CD8-positive, alpha-beta memory T cell (primary cell): Measurements from ENCODE around the gene MRPL38. TPM values are rescaled to one million over a fixed set of nuclear protein-coding genes. Genes with fewer than 3 reads are reported as not detected.
A peak's percentile ranks its signal among the peaks of the same experiment; 100 is the strongest.

Source experiments
- CTCF ChIA-PET: fragments of 350-600 bp; sonication (Branson Sonifier 250); formaldehyde crosslinking; loops from one replicate; lab custom pipeline; 2021; ENCODE audit warnings: antibody characterized with exemption; lab: Charles Lee
- POLR2A ChIA-PET: fragments of 350-600 bp; sonication (Branson Sonifier 250); formaldehyde crosslinking; loops from one replicate; lab custom pipeline; 2021; ENCODE audit warnings: antibody characterized with exemption; lab: Charles Lee
- DNase-seq, 5 donors: peaks; one replicate each; pipeline versions ENCODE4 v3.0.0 to v3.0.0-alpha.2; 2020 to 2022; ENCODE audit warnings: mixed read lengths in 1 of 5
- H3K27ac ChIP-seq: one replicate; pipeline ENCODE4 v1.7.0; 2013; ENCODE audit warnings: low read depth, mild to moderate bottlenecking, low read length, moderate library complexity
- H3K27me3 ChIP-seq: 2 replicates; pipeline ENCODE4 v1.7.0; 2013; ENCODE audit warnings: low read length, mild to moderate bottlenecking; ENCODE audit not compliant: insufficient read depth, poor library complexity, severe bottlenecking
- H3K36me3 ChIP-seq: 2 replicates; pipeline ENCODE4 v1.7.0; 2013; ENCODE audit warnings: mild to moderate bottlenecking, low read length, moderate library complexity; ENCODE audit not compliant: insufficient read depth
- H3K4me1 ChIP-seq: 2 replicates; pipeline ENCODE4 v1.7.0; 2013; ENCODE audit warnings: mild to moderate bottlenecking, low read length, moderate library complexity; ENCODE audit not compliant: insufficient read depth
- H3K4me3 ChIP-seq: 2 replicates; pipeline ENCODE4 v1.7.0; 2013; ENCODE audit warnings: mild to moderate bottlenecking, low read length
- H3K9me3 ChIP-seq: 2 replicates; pipeline ENCODE4 v1.7.0; 2013; ENCODE audit warnings: mild to moderate bottlenecking, low read length
- H3K27ac Mint-ChIP-seq, 8 donors: one replicate each; pipeline ENCODE4 v1.8.0; 2020 to 2021; ENCODE audit warnings: mixed read lengths in 8 of 8, mild to moderate bottlenecking in 6 of 8, inconsistent platforms in 3 of 8, moderate library complexity in 3 of 8
- H3K27me3 Mint-ChIP-seq, 2 donors: one replicate each; pipeline ENCODE4 v1.8.0; 2020 to 2021; ENCODE audit warnings: mixed read lengths in 2 of 2, mild to moderate bottlenecking in 1 of 2, moderate library complexity in 1 of 2
- H3K36me3 Mint-ChIP-seq, 3 donors: one replicate each; pipeline ENCODE4 v1.8.0; 2020 to 2021; ENCODE audit warnings: mixed read lengths in 3 of 3, inconsistent platforms in 1 of 3, mild to moderate bottlenecking in 1 of 3
- H3K4me1 Mint-ChIP-seq, 3 donors: one replicate each; pipeline ENCODE4 v1.8.0; 2020 to 2021; ENCODE audit warnings: mixed read lengths in 3 of 3, inconsistent platforms in 1 of 3, mild to moderate bottlenecking in 1 of 3
- H3K4me3 Mint-ChIP-seq, 7 donors: one replicate each; pipeline ENCODE4 v1.8.0; 2020 to 2021; ENCODE audit warnings: mixed read lengths in 7 of 7, mild to moderate bottlenecking in 6 of 7, moderate library complexity in 4 of 7, inconsistent platforms in 2 of 7
- H3K9me3 Mint-ChIP-seq, 5 donors: one replicate each; pipeline ENCODE4 v1.8.0; 2020 to 2022; ENCODE audit warnings: mixed read lengths in 5 of 5, mild to moderate bottlenecking in 3 of 5, moderate library complexity in 2 of 5, inconsistent platforms in 1 of 5
- polyA plus RNA-seq: library from polyadenylated mRNA; unstranded; fragments of 300-500 nt; fragmentation: Illumina TruSeq; gene quantifications from one replicate; pipeline ENCODE4 v1.2.3, GENCODE V29; 2021
- total RNA-seq, 2 experiments: library from RNA; stranded (reverse); gene quantifications; one replicate each; pipeline ENCODE4 v1.2.3, GENCODE V29; 2021

The MRPL38 gene
- total and polyA plus RNA-seq, 3 experiments from 2014 or later, result 73.1 to 180 (median 171) TPM

DNA sequence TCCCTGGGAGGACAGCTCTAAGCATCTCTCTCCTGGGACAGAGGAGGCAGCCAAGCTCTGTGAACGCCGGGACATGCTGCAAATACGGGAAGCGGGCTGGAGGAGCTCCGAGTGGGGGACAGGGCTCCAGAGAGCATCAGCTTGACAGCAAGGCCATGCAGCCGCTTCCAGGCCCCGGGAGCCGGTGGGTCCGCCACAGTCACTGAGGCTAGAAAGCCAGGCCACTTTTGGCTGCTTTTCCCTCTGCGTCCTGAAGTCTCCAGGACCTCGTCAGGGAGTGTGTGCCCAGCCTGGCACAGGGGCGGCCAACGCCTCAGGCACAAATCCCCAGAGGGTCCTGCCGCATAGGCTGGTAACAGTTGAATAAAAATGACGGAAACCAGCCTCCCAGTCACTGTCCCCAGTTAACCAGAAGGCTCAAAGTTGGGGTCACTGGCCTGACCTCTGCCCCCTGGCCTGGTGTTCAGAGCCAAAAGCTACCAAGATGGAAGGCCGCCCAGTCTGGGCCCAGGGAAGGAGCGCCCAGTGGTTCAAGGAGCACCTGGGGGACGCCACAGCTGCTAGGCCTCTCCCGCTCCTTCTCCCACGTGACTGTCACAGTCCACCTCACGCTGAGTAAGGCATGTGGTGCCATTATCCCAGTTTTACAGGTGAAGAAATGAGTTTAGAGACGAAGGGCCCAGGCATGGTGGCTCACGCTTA lies 4.8 kb downstream of the MRPL38 start:
- H3K36me3 Mint-ChIP-seq, result peaks cover 0 to 56% (median 2%) of the 10 kb centered on the region in 3 donors
- H3K36me3 ChIP-seq, result peaks cover 12% of the 10 kb centered on the region
- peak overlapping the region in 1 of 8 donors; percentile 29 for H3K27ac Mint-ChIP-seq
- POLR2A ChIA-PET, result interaction anchor here (0.6 to 1.0 kb wide), 2 partner anchors 44 to 88 kb away, joined by 3 to 4 read pairs; no protein-coding TSS in a partner anchor
- peaks cover 20 to 24% (median 23%) of the 10 kb centered on the region in 3 donors for H3K4me1 Mint-ChIP-seq
- H3K4me1 ChIP-seq, result peaks cover 17% of the 10 kb centered on the region
- H3K4me3 ChIP-seq, result no peak overlapping the region
- no peak for DNase-seq
- CTCF ChIA-PET, result interaction anchor here (0.9 to 6.2 kb wide), 2 partner anchors 27 to 38 kb away, joined by 4 to 51 read pairs; no protein-coding TSS in a partner anchor
- no peaks in the 10 kb centered on the region for H3K9me3 Mint-ChIP-seq
- H3K27me3 Mint-ChIP-seq, result no peaks in the 10 kb centered on the region
- H3K27me3 ChIP-seq, result no peaks in the 10 kb centered on the region
- no peak overlapping the region for H3K27ac ChIP-seq
- no peaks in the 10 kb centered on the region for H3K9me3 ChIP-seq
- peak overlapping the region in 1 of 7 donors; percentile 10 for H3K4me3 Mint-ChIP-seq

- CTCF ChIA-PET, result interaction anchor here (6.2 kb wide), 1 partner anchor 26 kb away, joined by 51 read pairs; no protein-coding TSS in a partner anchor
- DNase-seq, result no peak
- Mint-ChIP-seq H3K27me3 (no peaks in the 10 kb centered on the region), H3K4me1 (peaks cover 21 to 27% (median 23%) of the 10 kb centered on the region in 3 donors), H3K36me3 (peaks cover 0 to 54% (median 2%) of the 10 kb centered on the region in 3 donors), H3K27ac (peak overlapping the region in 1 of 8 donors; percentile 27), H3K4me3 (peak overlapping the region in 2 of 7 donors; percentile 51 to 67), H3K9me3 (no peaks in the 10 kb centered on the region)
- Histone ChIP-seq H3K36me3 (peaks cover 12% of the 10 kb centered on the region), H3K4me3 (no peak overlapping the region), H3K9me3 (no peaks in the 10 kb centered on the region), H3K27me3 (no peaks in the 10 kb centered on the region), H3K27ac (no peak overlapping the region), H3K4me1 (peaks cover 23% of the 10 kb centered on the region)
- POLR2A ChIA-PET, result interaction anchor here (0.6 kb wide), 1 partner anchor 89 kb away, joined by 3 read pairs; no protein-coding TSS in a partner anchor
Measured at GRCh38 chr17:75899353-75899752, 5.3 kb downstream of the MRPL38 start.

GRCh38 chr17:75898791-75899190 lies 5.9 kb downstream of the MRPL38 start:
- no peaks in the 10 kb centered on the region for H3K27me3 ChIP-seq
- peaks cover 20% of the 10 kb centered on the region for H3K4me1 ChIP-seq
- no peak overlapping the region for H3K27ac ChIP-seq
- no peak overlapping the region for H3K4me3 ChIP-seq
- Mint-ChIP-seq H3K4me3 (peak overlapping the region in 1 of 7 donors; percentile 67), H3K9me3 (no peaks in the 10 kb centered on the region), H3K27ac (peak overlapping the region in 2 of 8 donors; percentile 27 to 91), H3K36me3 (peaks cover 0 to 53% (median 2%) of the 10 kb centered on the region in 3 donors), H3K27me3 (no peaks in the 10 kb centered on the region), H3K4me1 (peaks cover 24 to 28% (median 24%) of the 10 kb centered on the region in 3 donors)
- H3K36me3 ChIP-seq, result peaks cover 12% of the 10 kb centered on the region
- no peak for DNase-seq
- ChIA-PET CTCF (interaction anchor here (3.7 to 6.2 kb wide), 3 partner anchors 26 to 44 kb away, joined by 30 to 51 read pairs (median 42); partner anchors contain the start of gene WBP2), POLR2A (no interaction called here)
- H3K9me3 ChIP-seq, result no peaks in the 10 kb centered on the region

GRCh38 chr17:75898065-75898464 lies 6.6 kb downstream of the MRPL38 start:
- no peaks in the 10 kb centered on the region for H3K27me3 ChIP-seq
- DNase-seq, result no peak
- ChIA-PET POLR2A (interaction anchor here (0.5 to 4.0 kb wide), 3 partner anchors 12 to 42 kb away, joined by 3 to 42 read pairs (median 3); partner anchors contain the start of gene WBP2), CTCF (interaction anchor here (1.0 to 6.2 kb wide), 5 partner anchors 25 to 107 kb away, joined by 3 to 51 read pairs (median 30); partner anchors contain the start of gene WBP2)
- H3K27me3 Mint-ChIP-seq, result no peaks in the 10 kb centered on the region
- peak overlapping the region; percentile 69 to 90 (median 77) for H3K4me3 Mint-ChIP-seq
- no peaks in the 10 kb centered on the region for H3K9me3 ChIP-seq
- peaks cover 18% of the 10 kb centered on the region for H3K4me1 ChIP-seq
- no peaks in the 10 kb centered on the region for H3K9me3 Mint-ChIP-seq
- H3K4me1 Mint-ChIP-seq, result peaks cover 25 to 31% (median 26%) of the 10 kb centered on the region in 3 donors
- H3K4me3 ChIP-seq, result no peak overlapping the region
- H3K27ac ChIP-seq, result no peak overlapping the region
- peak overlapping the region in 6 of 8 donors; percentile 63 to 83 (median 74) for H3K27ac Mint-ChIP-seq
- peaks cover 12% of the 10 kb centered on the region for H3K36me3 ChIP-seq
- peaks cover 0 to 50% (median 2%) of the 10 kb centered on the region in 3 donors for H3K36me3 Mint-ChIP-seq

DNA sequence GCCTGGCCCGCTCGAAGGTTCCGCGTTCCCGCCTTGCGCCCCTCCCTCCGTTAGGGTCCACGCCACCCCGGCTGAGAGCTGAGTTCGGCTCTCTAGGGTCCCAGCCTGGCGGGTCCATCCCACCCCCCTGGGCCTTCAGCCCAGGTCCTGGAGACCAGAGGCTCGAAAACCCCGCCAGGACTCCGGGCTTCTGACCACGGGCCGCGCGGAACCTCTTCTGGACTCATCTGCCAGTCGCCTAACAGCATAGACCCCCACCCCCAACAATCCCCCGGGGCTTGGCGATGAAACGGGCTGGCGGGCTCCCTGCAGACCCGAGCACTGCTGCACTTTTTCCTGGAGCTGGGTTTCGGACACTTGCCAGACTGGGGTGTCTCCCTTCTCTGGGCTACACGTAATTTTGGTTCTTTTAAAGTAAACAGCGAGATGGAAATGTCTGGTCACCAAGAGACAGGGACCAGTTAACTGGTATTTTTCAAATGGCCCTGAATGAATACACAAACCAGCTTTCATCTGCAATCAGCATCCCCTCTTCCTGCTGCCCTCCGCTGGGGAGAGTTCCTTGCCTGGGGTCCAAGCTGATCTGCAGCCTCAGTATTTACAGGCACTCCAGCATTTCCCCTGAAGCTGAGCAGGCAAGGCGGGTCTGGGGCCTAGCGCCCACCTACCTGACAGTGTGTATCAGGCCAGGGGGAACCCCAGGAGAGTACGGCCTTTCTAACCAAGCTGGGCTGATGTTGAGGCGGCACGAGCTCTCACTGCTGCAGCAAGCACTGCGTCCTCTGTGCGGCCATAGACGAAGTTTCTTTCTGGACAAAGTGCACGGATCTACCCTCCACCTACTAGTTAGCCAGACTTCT lies 7.3 kb downstream of the MRPL38 start:
- H3K9me3 ChIP-seq, result no peaks in the 10 kb centered on the region
- H3K27ac ChIP-seq, result peak overlapping the region; percentile 61
- Mint-ChIP-seq H3K36me3 (peaks cover 0 to 53% (median 2%) of the 10 kb centered on the region in 3 donors), H3K9me3 (no peaks in the 10 kb centered on the region), H3K27me3 (no peaks in the 10 kb centered on the region), H3K4me1 (peaks cover 25 to 31% (median 26%) of the 10 kb centered on the region in 3 donors), H3K27ac (peak overlapping the region; percentile 63 to 95 (median 78)), H3K4me3 (peak overlapping the region; percentile 69 to 90 (median 77))
- H3K27me3 ChIP-seq, result no peaks in the 10 kb centered on the region
- ChIA-PET CTCF (interaction anchor here (0.9 to 6.2 kb wide), 15 partner anchors 8 to 278 kb away, joined by 3 to 51 read pairs (median 8); partner anchors contain the start of genes MRPL38, TRIM47 and WBP2), POLR2A (interaction anchor here (0.5 to 4.0 kb wide), 13 partner anchors 11 to 133 kb away, joined by 3 to 42 read pairs (median 5); partner anchors contain the start of genes ACOX1, GALK1, TRIM47 and UNC13D)
- no peak for DNase-seq
- no peak overlapping the region for H3K4me3 ChIP-seq
- H3K4me1 ChIP-seq, result peaks cover 18% of the 10 kb centered on the region
- H3K36me3 ChIP-seq, result peaks cover 12% of the 10 kb centered on the region

DNA sequence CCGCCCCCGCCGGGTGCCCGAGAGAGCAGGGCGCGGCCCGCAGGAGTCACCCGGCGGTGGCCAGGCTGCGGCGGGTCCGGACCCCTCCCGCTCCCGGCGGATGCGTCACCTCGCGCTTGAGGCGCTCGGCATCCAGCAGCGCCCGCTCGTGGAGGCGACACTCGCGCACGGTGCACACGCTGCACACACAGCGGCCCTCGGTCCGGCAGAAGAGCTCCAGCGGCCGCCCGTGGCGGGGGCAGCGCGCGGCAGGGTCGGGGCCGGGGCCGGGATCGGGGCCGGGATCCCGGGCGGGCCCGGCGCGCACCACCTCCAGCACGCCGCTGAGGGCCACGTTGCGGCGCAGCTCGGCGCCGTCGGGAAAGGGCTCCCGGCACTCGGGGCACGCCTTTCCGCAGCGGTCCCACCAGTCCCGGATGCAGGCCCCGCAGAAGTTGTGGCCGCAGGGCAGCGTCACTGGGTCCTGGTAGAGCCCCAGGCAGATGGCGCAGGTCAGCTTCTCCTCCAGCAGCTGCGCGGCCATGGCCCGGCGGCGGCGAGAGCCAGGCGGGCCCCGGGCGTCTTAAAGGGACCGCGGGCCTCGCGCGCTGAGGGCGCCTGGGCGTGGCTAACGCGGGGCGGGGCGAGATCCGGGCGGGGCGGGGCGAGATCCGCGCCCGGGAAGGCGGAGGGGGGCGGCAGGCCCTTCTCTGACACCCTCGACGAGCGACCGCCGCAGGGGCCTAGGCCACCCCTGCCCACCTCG lies 8.1 kb downstream of the MRPL38 start, which contains the start of gene TRIM65:
Gene TRIM65, minus strand, starts transcription at position 537 of the 745 bp plus-strand sequence. Its CDS starts 14 bp downstream, at position 523.
- CTCF ChIA-PET, result interaction anchor here (0.6 to 6.2 kb wide), 27 partner anchors 8 to 279 kb away, joined by 3 to 51 read pairs (median 4); partner anchors contain the start of genes GALK1, MRPL38, TRIM47 and WBP2
- no peaks in the 10 kb centered on the region for H3K9me3 Mint-ChIP-seq
- peaks cover 25 to 31% (median 26%) of the 10 kb centered on the region in 3 donors for H3K4me1 Mint-ChIP-seq
- peak within 1 kb of the TSS; percentile 67 to 97 (median 85) for H3K27ac Mint-ChIP-seq
- peak; percentile 67 to 84 (median 71) for DNase-seq
- Histone ChIP-seq H3K27me3 (no peaks in the 10 kb centered on the region), H3K9me3 (no peaks in the 10 kb centered on the region), H3K4me3 (peak within 1 kb of the TSS; percentile 66), H3K36me3 (peaks cover 7% of the 10 kb centered on the region), H3K27ac (peak within 1 kb of the TSS; percentile 61), H3K4me1 (peaks cover 18% of the 10 kb centered on the region)
- POLR2A ChIA-PET, result interaction anchor here (0.5 to 4.0 kb wide), 24 partner anchors 8 to 527 kb away, joined by 3 to 42 read pairs (median 4); partner anchors contain the start of genes ACOX1, GALK1, MRPL38 and TRIM47
- peak within 1 kb of the TSS; percentile 82 to 92 (median 85) for H3K4me3 Mint-ChIP-seq
- peaks cover 0 to 50% (median 2%) of the 10 kb centered on the region in 3 donors for H3K36me3 Mint-ChIP-seq
- H3K27me3 Mint-ChIP-seq, result no peaks in the 10 kb centered on the region
